Liver (tissue), 9 donors: ENCODE data around the gene RBX1. TPM values are rescaled to one million over a fixed set of nuclear protein-coding genes. Genes with fewer than 3 reads are reported as not detected.

Experiments
- DNase-seq: peaks from one replicate; pipeline ENCODE4 v3.0.0-alpha.2; 2017; ENCODE audit warnings: low spot score
- H3K27ac ChIP-seq, 2 donors: one replicate each; pipeline ENCODE4 v1.7.0; 2013; ENCODE audit warnings: inconsistent platforms in 2 of 2, low read length in 2 of 2, control low read depth in 1 of 2, low read depth in 1 of 2, mild to moderate bottlenecking in 1 of 2
- H3K27me3 ChIP-seq, 4 donors: one replicate each; pipeline versions ENCODE4 v1.6.1 to v1.7.0; 2013; ENCODE audit warnings: low read length in 3 of 4, inconsistent platforms in 1 of 4, mild to moderate bottlenecking in 1 of 4, moderate library complexity in 1 of 4; ENCODE audit not compliant: control insufficient read depth in 4 of 4, insufficient read depth in 4 of 4
- H3K36me3 ChIP-seq, 4 donors: one replicate each; pipeline versions ENCODE4 v1.6.1 to v1.7.0; 2013; ENCODE audit warnings: low read length in 3 of 4, mild to moderate bottlenecking in 3 of 4, low read depth in 1 of 4, moderate library complexity in 1 of 4; ENCODE audit not compliant: control insufficient read depth in 4 of 4, insufficient read depth in 3 of 4
- H3K4me1 ChIP-seq, 4 donors: one replicate each; pipeline versions ENCODE4 v1.6.1 to v1.7.0; 2013; ENCODE audit warnings: low read length in 3 of 4, mild to moderate bottlenecking in 3 of 4, moderate library complexity in 1 of 4; ENCODE audit not compliant: control insufficient read depth in 4 of 4, insufficient read depth in 4 of 4
- H3K4me3 ChIP-seq, 3 donors: one replicate each; pipeline versions ENCODE4 v1.6.1 to v1.7.0; 2013; ENCODE audit warnings: low read length in 3 of 3, control low read depth in 1 of 3, low read depth in 1 of 3, mild to moderate bottlenecking in 1 of 3
- H3K9ac ChIP-seq, 2 donors: one replicate each; pipeline ENCODE4 v1.7.0; 2013; ENCODE audit warnings: low read length in 2 of 2, mild to moderate bottlenecking in 2 of 2, moderate library complexity in 2 of 2, control low read depth in 1 of 2, low read depth in 1 of 2
- H3K9me3 ChIP-seq, 4 donors: one replicate each; pipeline versions ENCODE4 v1.6.1 to v1.7.0; 2013; ENCODE audit warnings: low read length in 3 of 4; ENCODE audit not compliant: control insufficient read depth in 4 of 4
- EGR1 ChIP-seq, 2 donors: IDR thresholded peaks; 2 replicates each; pipeline ENCODE4 v1.6.1; 2016 to 2018; ENCODE audit warnings: antibody characterized with exemption in 2 of 2, low read depth in 2 of 2
- FOXA1 ChIP-seq: IDR thresholded peaks from 2 replicates; pipeline ENCODE4 v1.6.1; 2016; ENCODE audit warnings: antibody characterized with exemption
- FOXA2 ChIP-seq: IDR thresholded peaks from 2 replicates; pipeline ENCODE4 v1.6.1; 2016; ENCODE audit warnings: antibody characterized with exemption
- GABPA ChIP-seq, 2 donors: IDR thresholded peaks in 1 of 2; conservative IDR thresholded peaks in 1 of 2; 2 replicates each; pipeline ENCODE4 v1.6.1; 2016; ENCODE audit warnings: antibody characterized with exemption in 2 of 2, mild to moderate bottlenecking in 1 of 2, moderate library complexity in 1 of 2
- HNF4A ChIP-seq, 2 donors: conservative IDR thresholded peaks; 2 replicates each; pipeline ENCODE4 v1.6.1; 2016; ENCODE audit warnings: antibody characterized with exemption in 2 of 2, mild to moderate bottlenecking in 2 of 2
- HNF4G ChIP-seq: IDR thresholded peaks from 2 replicates; pipeline ENCODE4 v1.6.1; 2016; ENCODE audit warnings: antibody characterized with exemption
- JUND ChIP-seq, 2 donors: IDR thresholded peaks; 2 replicates each; pipeline ENCODE4 v1.6.1; 2016; ENCODE audit warnings: antibody characterized with exemption in 2 of 2
- NR2F2 ChIP-seq: IDR thresholded peaks from 2 replicates; pipeline ENCODE4 v1.6.1; 2016; ENCODE audit warnings: antibody characterized with exemption
- RAD21 ChIP-seq, 2 donors: IDR thresholded peaks; 2 replicates each; pipeline ENCODE4 v1.6.1; 2016; ENCODE audit warnings: antibody characterized with exemption in 2 of 2, mild to moderate bottlenecking in 2 of 2
- RXRA ChIP-seq, 2 donors: IDR thresholded peaks; 2 replicates each; pipeline ENCODE4 v1.6.1; 2017 to 2018; ENCODE audit warnings: antibody characterized with exemption in 2 of 2, mild to moderate bottlenecking in 1 of 2
- SP1 ChIP-seq: IDR thresholded peaks from 2 replicates; pipeline ENCODE4 v1.6.1; 2018; ENCODE audit warnings: antibody characterized with exemption, mild to moderate bottlenecking
- TAF1 ChIP-seq: conservative IDR thresholded peaks from 2 replicates; pipeline ENCODE4 v1.6.1; 2016; ENCODE audit warnings: antibody characterized with exemption, mild to moderate bottlenecking
- YY1 ChIP-seq: IDR thresholded peaks from 2 replicates; pipeline ENCODE4 v1.6.1; 2016; ENCODE audit warnings: antibody characterized with exemption, mild to moderate bottlenecking
- WGBS: extraction: QIAGEN DNeasy Blood & Tissue Kit; methylation state at CpG from one replicate; pipeline ENCODE4 v1.1.7; 2013; 5-methylcytosine and 5-hydroxymethylcytosine counted together
- polyA plus RNA-seq, 2 donors: library from polyadenylated mRNA; stranded (reverse) in 1 of 2; unstranded in 1 of 2; fragments of 200-250 nt in 1 of 2; fragments of >200 nt in 1 of 2; fragmentation: Nextera tagmentation in 1 of 2; extraction: Ambion mirVana in 1 of 2; gene quantifications; one replicate each; pipeline versions ENCODE4 v1.2.1 to v1.2.3, GENCODE V29; 2013 to 2015
- total RNA-seq, 2 donors: library from RNA; depleted of rRNA; stranded (reverse); fragments of >200 nt; gene quantifications; one replicate each; pipeline ENCODE4 v1.2.3, GENCODE V29; 2014
- TF ChIP-seq, protein P1 (sequence below): IDR thresholded peaks from 2 replicates; pipeline ENCODE4 v1.6.1; 2016; ENCODE audit warnings: antibody characterized with exemption
- TF ChIP-seq, protein P2 (sequence below): fragments of 150-350 bp; IDR thresholded peaks from 2 replicates; pipeline ENCODE4 v1.5.1; 2017; ENCODE audit warnings: improper control_type of control experiment, low read depth, low read length; ENCODE audit not compliant: missing input control
- TF ChIP-seq, protein P3 (sequence below): IDR thresholded peaks from 2 replicates; pipeline ENCODE4 v1.6.1; 2016; ENCODE audit warnings: antibody characterized with exemption, mild to moderate bottlenecking
- TF ChIP-seq, protein P4 (sequence below): IDR thresholded peaks from 2 replicates; pipeline ENCODE4 v1.6.1; 2016; ENCODE audit warnings: antibody characterized with exemption
- TF ChIP-seq, protein P5 (sequence below): IDR thresholded peaks from 2 replicates; pipeline ENCODE4 v1.6.1; 2016; ENCODE audit warnings: antibody characterized with exemption
- donor health status: healthy.
- donor health status: healthy.
- donor health status: healthy.
- donor health status: healthy.
- donor health status: healthy.

RBX1 gene
- total and polyA plus RNA-seq, 4 donors: 11.0 to 85.3 (median 46.0) TPM

DNA sequence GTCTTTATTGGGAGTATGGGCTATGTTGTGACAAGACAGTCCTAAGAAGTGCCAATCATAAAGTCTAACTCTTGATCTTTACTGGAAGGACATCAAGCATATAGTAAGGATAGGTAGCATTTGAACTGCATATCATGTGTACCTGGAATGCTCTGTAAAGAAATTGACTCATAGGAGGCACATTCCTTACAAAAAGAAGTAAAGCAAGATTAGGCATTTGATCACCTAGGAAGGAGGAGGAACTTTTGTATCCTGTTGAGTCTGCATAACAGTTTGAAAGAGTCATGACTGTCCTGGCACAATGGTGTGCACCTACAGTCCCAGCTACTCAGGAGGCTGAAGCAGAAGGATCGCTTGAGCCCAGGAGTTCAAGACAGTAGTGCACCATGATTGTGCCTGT lies 47.1 kb upstream of the RBX1 start:
- Histone ChIP-seq H3K36me3 (peaks cover 2 to 26% (median 9%) of the 10 kb centered on the region in 4 donors), H3K4me3 (no peak overlapping the region), H3K9ac (no peak overlapping the region), H3K27me3 (no peaks in the 10 kb centered on the region), H3K9me3 (no peaks in the 10 kb centered on the region), H3K4me1 (no peaks in the 10 kb centered on the region), H3K27ac (no peak overlapping the region)
- 100% methylated on average over 1 of the region's 1 CpG for WGBS
- TF ChIP-seq SP1 (no peak), FOXA2 (no peak), TAF1 (no peak), HNF4A (conservative IDR thresholded peaks at IDR 0.05) (no peak), GABPA (IDR thresholded peaks at IDR 0.05 in 1 of 2, conservative IDR thresholded peaks at IDR 0.05 in 1 of 2) (no peak), RAD21 (IDR thresholded peaks at IDR 0.05) (no peak), FOXA1 (no peak), YY1 (no peak), EGR1 (IDR thresholded peaks at IDR 0.05; ENCODE audit: low read depth in 2 of 2) (no peak), HNF4G (no peak), NR2F2 (no peak), RXRA (IDR thresholded peaks at IDR 0.05) (no peak), JUND (IDR thresholded peaks at IDR 0.05) (no peak)
- TF ChIP-seq, protein P1, sequence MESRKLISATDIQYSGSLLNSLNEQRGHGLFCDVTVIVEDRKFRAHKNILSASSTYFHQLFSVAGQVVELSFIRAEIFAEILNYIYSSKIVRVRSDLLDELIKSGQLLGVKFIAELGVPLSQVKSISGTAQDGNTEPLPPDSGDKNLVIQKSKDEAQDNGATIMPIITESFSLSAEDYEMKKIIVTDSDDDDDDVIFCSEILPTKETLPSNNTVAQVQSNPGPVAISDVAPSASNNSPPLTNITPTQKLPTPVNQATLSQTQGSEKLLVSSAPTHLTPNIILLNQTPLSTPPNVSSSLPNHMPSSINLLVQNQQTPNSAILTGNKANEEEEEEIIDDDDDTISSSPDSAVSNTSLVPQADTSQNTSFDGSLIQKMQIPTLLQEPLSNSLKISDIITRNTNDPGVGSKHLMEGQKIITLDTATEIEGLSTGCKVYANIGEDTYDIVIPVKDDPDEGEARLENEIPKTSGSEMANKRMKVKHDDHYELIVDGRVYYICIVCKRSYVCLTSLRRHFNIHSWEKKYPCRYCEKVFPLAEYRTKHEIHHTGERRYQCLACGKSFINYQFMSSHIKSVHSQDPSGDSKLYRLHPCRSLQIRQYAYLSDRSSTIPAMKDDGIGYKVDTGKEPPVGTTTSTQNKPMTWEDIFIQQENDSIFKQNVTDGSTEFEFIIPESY: no peak
- TF ChIP-seq, protein P2, sequence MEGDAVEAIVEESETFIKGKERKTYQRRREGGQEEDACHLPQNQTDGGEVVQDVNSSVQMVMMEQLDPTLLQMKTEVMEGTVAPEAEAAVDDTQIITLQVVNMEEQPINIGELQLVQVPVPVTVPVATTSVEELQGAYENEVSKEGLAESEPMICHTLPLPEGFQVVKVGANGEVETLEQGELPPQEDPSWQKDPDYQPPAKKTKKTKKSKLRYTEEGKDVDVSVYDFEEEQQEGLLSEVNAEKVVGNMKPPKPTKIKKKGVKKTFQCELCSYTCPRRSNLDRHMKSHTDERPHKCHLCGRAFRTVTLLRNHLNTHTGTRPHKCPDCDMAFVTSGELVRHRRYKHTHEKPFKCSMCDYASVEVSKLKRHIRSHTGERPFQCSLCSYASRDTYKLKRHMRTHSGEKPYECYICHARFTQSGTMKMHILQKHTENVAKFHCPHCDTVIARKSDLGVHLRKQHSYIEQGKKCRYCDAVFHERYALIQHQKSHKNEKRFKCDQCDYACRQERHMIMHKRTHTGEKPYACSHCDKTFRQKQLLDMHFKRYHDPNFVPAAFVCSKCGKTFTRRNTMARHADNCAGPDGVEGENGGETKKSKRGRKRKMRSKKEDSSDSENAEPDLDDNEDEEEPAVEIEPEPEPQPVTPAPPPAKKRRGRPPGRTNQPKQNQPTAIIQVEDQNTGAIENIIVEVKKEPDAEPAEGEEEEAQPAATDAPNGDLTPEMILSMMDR: no peak
- TF ChIP-seq, protein P3, sequence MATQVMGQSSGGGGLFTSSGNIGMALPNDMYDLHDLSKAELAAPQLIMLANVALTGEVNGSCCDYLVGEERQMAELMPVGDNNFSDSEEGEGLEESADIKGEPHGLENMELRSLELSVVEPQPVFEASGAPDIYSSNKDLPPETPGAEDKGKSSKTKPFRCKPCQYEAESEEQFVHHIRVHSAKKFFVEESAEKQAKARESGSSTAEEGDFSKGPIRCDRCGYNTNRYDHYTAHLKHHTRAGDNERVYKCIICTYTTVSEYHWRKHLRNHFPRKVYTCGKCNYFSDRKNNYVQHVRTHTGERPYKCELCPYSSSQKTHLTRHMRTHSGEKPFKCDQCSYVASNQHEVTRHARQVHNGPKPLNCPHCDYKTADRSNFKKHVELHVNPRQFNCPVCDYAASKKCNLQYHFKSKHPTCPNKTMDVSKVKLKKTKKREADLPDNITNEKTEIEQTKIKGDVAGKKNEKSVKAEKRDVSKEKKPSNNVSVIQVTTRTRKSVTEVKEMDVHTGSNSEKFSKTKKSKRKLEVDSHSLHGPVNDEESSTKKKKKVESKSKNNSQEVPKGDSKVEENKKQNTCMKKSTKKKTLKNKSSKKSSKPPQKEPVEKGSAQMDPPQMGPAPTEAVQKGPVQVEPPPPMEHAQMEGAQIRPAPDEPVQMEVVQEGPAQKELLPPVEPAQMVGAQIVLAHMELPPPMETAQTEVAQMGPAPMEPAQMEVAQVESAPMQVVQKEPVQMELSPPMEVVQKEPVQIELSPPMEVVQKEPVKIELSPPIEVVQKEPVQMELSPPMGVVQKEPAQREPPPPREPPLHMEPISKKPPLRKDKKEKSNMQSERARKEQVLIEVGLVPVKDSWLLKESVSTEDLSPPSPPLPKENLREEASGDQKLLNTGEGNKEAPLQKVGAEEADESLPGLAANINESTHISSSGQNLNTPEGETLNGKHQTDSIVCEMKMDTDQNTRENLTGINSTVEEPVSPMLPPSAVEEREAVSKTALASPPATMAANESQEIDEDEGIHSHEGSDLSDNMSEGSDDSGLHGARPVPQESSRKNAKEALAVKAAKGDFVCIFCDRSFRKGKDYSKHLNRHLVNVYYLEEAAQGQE: no peak
- TF ChIP-seq, protein P4, sequence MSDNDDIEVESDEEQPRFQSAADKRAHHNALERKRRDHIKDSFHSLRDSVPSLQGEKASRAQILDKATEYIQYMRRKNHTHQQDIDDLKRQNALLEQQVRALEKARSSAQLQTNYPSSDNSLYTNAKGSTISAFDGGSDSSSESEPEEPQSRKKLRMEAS: no peak
- TF ChIP-seq, protein P5, sequence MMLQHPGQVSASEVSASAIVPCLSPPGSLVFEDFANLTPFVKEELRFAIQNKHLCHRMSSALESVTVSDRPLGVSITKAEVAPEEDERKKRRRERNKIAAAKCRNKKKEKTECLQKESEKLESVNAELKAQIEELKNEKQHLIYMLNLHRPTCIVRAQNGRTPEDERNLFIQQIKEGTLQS: no peak
- no peak for DNase-seq
